ENCODE results near the gene ONECUT2.

ONECUT2 gene

DNA sequence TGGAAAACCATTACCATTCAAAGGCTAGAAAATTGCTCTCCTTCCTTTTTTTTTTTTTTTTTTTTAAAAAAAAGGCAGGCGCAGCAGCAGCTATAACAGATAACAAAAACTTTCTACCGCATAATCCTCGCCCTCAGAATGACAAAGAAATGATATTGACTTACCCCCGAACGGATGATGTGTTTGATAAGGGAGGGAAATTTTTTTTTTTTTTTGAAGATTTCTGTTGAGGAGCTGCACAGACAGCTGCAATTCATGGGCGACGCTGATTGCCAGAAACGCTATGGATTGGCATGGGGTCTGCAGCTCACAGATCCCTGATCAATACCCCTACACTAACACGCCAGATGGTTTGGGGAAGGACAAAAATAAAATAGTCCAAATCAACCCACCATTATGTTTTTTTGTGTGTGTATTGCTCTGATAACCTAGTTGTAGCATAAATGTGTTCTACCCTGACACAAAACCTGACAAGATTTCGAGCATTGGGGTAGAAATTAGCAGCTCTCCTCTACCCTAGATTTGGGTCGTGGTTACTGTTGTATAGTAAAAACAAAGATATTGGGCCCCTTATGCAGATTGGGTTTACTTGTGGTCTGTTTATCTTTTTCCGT lies 3.6 kb upstream of the ONECUT2 start:
- no peak for DNase-seq

DNA sequence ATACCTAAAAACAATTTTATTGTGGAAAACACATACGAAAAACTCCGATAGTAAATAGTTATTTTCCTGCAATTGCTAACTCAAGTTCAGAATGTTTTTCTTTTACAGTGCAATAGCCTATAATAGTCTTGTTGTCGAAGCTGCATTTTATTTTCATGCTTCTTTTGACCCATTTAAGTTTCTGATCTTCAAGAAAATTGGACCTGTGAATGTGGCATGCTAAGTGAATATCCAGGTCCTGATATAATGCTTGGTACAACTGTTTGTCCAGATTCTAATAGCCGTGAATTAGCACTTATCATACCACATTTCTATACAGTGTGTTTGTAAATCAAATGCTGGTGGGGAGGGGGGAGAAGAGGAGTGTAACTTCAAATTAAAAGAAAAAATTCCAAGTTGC lies 3.0 kb upstream of the ONECUT2 start:
- no peak for DNase-seq

DNA sequence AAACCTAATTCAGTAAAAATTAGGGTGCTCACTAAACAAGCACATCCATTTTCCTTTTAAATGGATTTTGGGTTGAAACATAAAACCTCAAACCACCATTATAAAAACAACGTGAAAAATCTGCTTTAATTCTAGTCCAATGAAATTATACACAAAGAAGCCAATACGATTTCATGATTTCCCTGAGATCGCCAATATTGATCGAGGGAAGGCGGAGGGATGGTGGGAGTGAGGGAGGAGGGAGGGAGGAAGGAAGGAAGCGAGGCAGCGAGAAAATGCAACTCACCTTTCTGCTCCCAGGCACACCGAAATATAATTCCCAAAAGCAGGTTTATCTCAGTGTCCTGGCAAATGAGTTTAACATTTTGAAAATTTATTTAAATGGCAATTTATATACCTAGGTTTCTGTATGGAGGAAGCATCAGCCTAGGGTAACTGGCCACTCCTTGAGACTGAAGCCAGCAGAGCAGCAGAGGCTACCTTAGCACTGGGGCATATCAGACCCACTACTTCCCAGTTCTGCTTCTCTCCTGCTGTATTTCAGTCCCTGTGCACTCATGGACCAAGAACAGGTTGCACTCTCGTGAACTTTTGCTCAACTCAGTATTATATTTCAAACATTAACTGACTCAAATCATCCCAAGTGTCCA lies 2.3 kb upstream of the ONECUT2 start:
- no peak for DNase-seq

DNA sequence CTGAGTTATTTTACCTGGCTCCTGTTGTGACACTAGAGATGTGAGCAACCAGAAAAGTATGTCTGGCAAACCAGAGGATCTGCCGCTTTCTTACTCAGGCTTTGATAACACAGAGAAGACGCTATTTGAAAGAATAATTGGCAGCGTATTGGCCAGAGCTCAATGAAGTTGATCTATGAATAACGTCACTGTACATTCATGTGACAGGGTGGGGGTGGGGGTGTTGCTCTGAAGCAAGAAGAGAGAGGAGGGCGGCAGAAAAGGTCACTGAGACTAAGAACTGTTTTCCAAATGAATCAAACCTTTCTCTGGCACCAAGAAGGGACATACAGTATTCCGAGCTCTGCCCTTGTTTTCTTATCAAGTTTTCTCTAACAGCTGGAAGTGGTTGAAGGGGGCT lies 1.7 kb upstream of the ONECUT2 start:
- no peak for DNase-seq

DNA sequence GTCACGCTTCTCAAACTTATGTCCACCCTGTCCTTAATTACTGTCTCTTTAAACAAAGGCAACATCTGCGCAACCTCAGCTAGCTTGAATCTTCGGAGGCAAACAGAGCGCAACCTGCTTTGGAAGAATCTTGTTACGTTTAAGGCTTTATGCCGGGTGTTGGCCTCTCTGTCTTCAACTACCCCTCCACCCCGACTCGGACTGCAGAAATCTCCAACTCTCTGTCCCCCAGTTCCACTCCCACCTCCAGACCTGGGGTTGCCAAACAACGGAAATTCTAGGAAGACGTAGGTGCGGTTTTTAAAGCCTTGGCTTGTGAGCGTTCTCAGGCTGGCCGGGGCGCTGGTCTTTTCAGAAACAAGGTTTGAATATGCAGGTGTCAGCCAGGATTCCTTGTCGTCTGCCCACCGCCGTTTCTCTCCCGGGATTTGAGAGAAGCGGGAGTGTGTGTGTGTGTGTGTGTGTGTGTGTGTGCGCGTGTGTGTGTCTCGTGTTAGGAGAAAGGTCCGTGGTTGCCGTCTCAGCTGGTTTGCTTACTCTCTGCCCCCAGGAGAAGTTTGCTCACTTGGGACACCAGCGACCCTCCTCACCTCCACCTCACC lies 1.1 kb upstream of the ONECUT2 start:
- no peak for DNase-seq

DNA sequence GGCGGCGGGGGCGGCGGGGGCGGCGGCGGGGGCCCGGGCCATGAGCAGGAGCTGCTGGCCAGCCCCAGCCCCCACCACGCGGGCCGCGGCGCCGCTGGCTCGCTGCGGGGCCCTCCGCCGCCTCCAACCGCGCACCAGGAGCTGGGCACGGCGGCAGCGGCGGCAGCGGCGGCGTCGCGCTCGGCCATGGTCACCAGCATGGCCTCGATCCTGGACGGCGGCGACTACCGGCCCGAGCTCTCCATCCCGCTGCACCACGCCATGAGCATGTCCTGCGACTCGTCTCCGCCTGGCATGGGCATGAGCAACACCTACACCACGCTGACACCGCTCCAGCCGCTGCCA lies 644 bp downstream of the ONECUT2 start:
- no peak for DNase-seq

DNA sequence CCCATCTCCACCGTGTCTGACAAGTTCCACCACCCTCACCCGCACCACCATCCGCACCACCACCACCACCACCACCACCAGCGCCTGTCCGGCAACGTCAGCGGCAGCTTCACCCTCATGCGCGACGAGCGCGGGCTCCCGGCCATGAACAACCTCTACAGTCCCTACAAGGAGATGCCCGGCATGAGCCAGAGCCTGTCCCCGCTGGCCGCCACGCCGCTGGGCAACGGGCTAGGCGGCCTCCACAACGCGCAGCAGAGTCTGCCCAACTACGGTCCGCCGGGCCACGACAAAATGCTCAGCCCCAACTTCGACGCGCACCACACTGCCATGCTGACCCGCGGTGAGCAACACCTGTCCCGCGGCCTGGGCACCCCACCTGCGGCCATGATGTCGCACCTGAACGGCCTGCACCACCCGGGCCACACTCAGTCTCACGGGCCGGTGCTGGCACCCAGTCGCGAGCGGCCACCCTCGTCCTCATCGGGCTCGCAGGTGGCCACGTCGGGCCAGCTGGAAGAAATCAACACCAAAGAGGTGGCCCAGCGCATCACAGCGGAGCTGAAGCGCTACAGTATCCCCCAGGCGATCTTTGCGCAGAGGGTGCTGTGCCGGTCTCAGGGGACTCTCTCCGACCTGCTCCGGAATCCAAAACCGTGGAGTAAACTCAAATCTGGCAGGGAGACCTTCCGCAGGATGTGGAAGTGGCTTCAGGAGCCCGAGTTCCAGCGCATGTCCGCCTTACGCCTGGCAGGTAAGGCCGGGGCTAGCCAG lies 1.2 kb downstream of the ONECUT2 start:
- no peak for DNase-seq

DNA sequence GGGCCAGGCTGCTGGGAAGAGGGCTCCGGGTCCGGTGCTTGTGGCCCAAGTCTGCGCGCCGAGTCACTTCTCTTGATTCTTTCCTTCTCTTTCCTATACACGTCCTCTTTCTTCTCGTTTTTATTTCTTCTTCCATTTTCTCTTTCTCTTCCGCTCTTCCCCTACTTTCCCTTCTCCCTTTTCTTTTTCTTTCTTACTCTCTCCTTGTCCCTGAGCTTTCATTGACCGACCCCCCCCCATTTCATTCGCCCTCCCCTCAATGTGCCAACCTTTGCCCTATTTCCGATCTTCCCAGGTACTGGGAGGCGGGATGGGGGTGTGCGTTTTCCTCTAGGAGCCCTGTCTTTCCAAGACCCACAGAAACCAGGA lies 1.8 kb downstream of the ONECUT2 start:
- no peak for DNase-seq

DNA sequence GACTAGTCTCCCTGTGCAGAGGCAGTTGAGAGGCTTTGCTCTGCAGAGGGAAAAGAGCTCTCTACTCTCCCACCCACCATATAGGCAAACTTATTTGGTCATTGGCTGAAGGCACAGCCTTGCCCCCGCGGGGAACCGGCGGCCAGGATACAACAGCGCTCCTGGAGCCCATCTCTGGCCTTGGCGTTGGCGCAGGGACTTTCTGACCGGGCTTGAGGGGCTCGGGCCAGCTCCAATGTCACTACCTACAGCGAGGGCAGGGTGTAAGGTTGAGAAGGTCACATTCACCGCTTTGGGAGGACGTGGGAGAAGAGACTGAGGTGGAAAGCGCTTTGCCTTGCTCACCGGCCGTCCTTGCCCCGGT lies 2.2 kb downstream of the ONECUT2 start:
- no peak for DNase-seq

DNA sequence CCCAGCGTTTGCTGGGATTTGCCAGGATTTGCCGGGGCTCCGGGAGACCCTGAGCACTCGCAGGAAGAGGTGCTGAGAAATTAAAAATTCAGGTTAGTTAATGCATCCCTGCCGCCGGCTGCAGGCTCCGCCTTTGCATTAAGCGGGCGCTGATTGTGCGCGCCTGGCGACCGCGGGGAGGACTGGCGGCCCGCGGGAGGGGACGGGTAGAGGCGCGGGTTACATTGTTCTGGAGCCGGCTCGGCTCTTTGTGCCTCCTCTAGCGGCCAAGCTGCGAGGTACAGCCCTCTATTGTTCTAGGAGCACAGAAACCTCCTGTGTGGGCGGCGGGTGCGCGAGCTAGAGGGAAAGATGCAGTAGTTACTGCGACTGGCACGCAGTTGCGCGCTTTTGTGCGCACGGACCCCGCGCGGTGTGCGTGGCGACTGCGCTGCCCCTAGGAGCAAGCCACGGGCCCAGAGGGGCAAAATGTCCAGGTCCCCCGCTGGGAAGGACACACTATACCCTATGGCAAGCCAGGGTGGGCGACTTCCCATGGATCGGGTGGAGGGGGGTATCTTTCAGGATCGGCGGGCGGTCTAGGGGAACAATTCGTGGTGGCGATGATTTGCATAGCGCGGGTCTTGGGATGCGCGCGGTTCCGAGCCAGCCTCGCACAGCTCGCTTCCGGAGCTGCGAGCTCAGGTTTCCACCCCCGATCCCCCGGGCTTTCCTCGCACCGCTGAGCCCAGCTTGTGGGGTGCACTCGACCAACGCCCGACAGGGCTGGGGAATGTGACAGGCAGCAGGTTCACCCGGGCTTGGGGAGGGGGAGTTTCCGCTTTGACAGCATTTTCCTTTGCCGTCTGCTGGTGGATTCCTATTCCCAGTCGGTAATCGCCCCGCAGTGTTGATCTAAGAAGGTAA lies 2.8 kb downstream of the ONECUT2 start:
- DNase-seq = peak; percentile 94

DNA sequence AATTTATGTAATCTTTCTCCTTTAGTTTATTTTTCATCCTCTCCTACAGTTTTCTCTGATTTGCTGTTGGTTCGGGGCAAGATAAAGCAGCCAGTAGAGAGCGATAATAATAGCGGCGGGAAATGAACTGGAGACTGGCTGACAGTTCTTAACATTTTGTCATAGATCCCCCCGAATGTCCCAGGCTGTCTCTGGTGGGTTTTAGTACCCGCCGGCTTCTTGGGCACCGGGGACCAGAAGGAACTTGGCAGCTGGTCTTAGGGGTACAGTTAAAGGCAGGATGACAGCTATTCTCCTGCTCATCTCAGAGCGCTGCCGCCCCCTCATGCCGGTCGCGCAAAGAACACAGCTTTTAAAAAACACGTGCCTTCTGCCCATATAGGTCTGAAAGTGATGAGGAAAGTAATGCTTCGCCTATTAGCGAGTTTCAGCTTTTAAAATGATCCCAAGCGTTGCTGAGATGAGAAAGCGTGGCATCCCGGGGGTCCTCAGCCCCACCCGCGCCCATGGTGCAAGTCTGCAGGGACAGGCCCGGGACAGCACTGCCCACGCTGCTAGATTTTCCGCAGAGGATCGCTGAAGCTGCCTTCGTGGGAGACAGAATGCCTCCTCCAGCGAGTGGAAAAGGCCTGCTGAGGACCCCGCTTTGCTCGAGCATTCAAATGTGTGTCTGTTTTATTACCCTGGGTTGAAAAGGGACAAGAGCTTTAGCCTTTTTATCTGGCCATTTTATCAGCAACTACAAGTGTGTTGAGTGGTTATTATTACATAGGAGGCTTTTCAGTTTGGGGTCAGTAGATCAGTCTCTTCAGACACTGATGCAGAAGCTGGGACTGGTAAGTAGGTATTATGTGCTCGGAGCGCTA lies 3.8 kb downstream of the ONECUT2 start:
- no peak for DNase-seq

DNA sequence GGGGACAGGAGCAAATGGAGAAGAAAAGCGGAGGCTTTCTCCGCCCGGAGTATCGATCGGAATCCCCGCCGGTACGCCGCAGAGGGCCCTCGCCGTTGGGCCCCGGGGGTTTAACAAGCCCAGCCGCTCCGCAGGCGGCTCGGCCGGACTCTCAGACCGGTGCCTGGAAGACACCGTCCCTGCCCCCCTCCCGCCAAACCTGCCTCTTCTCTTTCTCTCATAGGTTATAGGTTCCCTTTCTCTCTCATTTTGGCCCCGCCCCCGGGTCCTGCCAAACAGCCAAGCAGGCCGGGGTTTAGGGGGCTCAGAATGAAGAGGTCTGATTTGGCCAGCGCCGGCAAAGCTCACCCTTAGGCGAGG lies 4.4 kb downstream of the ONECUT2 start:
- no peak for DNase-seq

DNA sequence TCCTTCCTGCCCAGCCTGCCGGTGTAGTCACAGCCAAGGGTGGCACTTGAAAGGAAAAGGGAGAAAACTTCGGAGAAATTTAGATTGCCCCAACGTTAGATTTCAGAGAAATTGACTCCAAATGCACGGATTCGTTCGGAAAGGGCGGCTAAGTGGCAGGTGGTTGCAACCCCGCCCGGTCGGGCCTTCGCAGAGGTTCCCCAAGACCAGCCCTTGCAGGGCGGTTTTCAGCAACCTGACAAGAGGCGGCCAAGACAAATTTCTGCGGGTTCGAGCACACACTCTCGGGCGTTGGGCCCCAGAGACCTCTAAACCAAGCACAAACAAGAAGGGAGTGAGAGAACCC lies 4.8 kb downstream of the ONECUT2 start:
- no peak for DNase-seq

DNA sequence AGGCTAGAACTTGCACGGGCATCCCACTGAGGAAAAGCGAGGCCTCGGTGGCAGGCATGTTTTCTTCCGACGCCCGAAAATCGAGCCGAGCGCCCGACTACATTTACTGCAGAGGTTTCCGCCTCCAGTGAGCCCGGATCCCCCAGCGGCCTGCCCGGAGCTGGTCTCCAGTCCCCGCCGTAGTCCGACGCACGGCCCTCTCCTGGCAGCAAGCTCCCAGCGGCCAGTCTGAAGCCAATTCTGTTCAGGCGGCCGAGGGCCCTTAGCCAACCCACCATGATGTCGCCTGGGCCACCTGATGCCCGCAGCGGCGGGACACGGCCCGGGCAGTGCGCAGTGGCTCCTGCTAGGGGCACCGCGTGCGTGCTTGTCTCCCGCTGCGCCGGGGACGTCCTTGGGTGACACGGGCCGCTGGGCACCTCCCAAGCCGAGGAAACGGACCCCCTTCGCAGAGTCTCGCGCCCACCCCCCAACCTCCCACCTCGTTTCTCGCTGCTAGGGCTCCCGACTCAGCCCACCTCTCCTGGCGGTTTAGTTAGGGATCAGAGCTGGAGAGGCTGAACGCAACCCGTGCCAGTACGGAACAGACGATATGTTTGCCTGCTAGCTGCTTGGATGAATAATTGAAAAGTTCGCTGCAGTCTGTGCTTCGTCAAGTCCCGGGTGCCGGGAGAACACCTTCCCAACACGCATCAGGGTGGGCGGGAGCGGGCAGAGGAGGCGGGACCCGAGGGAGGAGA lies 5.3 kb downstream of the ONECUT2 start:
- DNase-seq = no peak

DNA sequence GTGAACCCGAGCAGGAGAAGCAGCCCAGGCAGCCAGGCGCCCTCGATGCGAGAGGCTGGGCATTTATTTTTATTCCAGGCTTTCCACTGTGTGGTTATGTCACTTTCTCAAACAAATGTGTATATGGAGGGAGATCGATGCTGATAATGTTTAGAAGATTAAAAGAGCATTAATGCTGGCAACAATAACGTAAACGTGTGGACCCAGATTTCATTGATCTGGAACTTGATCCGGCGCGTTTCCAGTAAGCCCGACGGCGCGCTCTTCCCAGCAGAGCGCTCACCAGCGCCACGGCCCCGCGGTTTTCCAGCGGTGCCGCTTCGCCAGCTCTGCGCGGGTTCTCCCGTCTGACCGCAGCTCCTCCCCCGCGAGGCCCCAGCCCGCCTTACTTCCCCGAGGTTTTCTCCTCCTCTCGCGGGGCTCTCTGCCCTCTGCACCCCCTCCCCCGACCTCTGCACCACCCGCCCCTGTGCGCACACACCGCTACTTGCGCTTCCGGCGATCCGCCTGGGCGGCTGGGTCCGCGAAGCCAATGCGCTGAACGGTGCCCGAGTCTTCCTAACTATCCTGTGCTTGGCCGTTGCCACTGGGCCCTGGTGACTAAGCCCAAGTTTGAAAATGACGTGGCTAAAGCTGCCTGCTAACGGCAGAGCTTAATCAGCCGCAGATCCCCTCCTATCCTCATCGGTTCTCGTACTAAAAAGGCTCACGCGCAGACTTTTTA lies 6.1 kb downstream of the ONECUT2 start:
- no peak for DNase-seq

DNA sequence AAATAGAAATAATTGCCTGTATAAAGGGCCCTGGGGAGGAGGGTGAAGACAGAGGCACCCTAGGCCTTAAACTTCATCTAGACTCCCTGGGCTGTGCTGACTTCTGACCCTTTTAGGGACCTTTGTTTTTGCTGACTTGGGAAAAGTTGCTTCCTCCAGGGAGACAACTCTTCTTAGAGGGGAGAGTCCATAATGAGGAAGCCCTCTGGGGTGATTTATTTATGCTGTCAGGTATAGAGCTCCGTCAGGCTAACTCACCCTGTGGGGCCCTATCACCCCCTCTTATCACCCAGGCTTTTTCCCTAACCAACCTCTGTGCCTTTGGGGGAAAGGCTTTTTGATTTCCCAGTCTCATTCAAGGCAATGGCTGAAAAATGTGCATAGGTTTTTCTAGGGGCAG lies 8.1 kb downstream of the ONECUT2 start:
- no peak for DNase-seq

DNA sequence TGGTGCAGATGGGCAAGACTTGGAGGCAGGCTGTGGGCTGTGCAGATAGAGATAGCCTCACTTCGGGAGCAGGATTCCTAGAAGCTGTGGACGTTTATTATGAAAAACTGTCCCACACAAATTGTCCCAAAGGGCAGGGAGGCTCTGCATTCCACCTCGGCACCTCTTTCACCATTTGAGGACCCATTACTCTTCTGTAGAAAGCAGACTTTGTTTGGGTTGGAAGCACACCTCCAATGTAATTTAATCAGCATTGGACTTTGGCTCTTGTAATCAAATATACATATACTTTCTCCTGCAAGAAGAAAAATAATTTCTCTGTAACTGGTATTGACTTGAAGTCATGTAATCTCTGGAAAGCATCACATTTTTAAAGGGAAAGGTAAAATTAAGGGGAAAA lies 8.5 kb downstream of the ONECUT2 start:
- no peak for DNase-seq

DNA sequence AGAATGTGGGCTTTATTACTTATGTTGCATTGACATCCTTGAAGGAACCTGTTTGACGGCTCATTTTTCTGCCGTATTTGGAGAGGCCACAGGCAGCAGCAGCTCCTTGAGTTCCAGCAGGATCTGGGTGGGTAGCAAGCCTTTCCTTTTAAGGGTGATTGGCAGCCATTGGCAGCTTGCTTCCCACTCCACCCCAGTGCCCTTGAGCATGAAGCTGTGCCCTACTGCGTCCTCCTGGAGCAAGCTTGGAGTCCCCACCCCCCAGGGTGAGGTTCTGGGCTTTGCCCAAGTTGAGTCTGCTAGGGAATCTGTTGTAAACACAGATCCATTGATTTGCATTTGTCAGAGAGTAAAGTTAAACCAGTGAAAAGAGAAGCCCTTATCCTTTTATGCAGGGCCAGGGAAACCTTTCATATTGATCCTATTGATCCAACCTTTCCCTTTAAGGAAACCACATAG lies 9.2 kb downstream of the ONECUT2 start:
- DNase-seq = no peak

DNA sequence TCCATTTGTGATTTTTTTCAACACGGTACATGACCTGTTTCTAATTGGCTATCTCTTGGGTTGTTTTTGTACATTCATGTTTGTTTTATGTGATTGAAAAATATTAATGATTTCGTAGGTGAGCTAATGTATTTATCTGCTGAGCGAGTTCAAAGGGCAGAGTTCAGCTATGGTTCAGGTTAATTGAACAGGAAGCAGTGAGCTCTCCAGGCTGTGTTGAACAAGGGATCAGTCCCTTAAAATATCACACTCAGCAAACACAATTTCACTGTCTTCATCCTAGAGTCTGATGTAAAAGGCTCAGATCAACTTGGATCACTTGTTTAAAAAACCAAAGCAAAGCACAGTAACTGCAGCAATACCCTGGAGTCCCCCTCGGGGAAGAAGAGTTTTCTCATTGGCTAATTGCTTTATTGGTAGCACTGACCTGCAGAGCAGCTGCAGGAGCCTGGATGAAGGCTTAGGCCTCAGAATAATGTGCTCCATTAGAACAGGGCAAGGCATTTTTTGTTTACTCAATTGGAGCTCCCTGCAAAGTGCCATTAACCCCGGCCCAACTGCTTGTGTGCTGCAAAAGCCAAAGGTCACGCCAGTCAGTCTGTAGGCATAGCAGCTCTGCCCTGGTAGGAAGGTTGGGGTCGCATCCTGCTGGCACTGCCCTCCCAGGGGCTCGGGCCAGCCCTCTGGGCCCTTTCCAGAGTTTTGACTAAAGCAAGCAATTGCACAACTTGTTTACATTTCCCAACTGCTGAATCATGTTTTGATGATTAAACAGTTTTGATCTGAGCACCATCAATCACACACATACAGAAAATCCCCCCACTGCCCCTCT lies 10.5 kb downstream of the ONECUT2 start:
- DNase-seq = no peak

DNA sequence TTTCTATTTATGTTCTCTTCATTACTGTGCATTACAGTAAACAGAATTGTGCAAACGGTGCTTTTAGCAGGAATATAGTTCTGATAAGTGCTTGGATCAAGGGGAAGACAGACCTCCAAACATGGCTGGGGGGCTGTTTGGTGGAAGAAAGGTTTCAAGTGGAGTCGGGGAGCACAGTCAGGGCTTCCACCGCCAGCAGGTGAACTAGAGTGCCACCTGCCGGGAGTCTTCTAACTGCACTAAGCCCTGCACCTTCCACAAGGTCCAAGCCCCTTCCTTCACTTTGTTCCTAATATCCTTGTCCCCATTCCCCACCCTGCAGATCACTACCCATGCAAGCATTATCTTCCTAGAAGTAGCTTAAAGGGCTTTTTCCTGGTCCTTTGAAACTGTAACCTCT lies 11.1 kb downstream of the ONECUT2 start:
- DNase-seq = no peak
